Measurements from ENCODE around the gene DIS3L2. TPM values are rescaled to one million over a fixed set of nuclear protein-coding genes. Genes with fewer than 3 reads are reported as not detected.

DIS3L2 gene, protein sequence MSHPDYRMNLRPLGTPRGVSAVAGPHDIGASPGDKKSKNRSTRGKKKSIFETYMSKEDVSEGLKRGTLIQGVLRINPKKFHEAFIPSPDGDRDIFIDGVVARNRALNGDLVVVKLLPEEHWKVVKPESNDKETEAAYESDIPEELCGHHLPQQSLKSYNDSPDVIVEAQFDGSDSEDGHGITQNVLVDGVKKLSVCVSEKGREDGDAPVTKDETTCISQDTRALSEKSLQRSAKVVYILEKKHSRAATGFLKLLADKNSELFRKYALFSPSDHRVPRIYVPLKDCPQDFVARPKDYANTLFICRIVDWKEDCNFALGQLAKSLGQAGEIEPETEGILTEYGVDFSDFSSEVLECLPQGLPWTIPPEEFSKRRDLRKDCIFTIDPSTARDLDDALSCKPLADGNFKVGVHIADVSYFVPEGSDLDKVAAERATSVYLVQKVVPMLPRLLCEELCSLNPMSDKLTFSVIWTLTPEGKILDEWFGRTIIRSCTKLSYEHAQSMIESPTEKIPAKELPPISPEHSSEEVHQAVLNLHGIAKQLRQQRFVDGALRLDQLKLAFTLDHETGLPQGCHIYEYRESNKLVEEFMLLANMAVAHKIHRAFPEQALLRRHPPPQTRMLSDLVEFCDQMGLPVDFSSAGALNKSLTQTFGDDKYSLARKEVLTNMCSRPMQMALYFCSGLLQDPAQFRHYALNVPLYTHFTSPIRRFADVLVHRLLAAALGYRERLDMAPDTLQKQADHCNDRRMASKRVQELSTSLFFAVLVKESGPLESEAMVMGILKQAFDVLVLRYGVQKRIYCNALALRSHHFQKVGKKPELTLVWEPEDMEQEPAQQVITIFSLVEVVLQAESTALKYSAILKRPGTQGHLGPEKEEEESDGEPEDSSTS
- total RNA-seq (2014; rRNA removed; shearing (Covaris generic)) (9.4 and 15.6 TPM in 2 replicates), polyA plus RNA-seq (2016; fragmentation: Nextera tagmentation; extraction: Ambion mirVana) (9.3 and 10.0 TPM in 2 replicates)

DNA sequence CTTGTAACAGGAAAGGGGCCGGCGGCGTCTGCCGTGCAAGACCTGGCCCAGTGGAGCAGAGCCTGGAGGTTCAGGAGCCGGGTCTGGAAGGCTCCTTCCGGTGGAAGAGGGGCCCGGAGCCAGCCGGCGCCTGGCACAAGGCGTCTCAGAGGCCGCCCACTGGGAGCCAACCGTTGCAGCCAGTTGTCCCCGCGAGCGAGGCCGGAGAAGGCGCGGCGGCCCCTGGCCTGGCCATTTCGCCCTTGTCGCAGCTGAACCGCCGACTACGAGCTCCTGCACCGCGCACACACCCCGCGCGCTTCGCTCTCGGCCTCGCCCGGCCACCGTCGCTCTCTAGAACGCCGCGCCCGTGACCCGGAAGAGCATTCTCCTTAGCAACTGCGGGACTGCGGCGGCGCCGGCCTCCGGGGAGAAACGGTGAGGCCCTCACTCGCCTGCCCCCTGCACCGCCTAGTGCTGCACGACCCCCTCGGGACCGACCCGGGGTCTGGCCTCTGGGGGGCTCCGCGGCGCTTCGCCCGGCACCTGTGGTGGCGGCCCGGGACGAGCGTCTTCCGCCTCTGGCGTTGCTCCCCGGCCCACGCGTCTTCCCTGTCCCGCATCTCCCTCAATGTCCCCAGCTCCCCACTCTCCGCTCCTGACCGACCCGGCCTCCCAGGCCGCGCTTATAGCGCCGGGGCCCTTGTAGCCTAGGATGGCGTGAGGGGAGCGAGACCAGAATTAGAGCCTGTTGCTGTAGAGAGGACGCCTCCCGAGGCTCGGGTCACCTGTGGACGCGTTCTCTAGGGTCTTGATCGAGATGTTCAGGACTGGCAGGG, at the start of gene DIS3L2:
DIS3L2 (plus strand) TSS at position 365 of the 818 bp plus-strand sequence. CDS start 53,215 bp downstream, outside the sequence.
- Histone ChIP-seq H3K9me3 (ENCODE audit: low read depth) (no peaks in the 10 kb centered on the region), H3K27me3 (replicated peaks; ENCODE audit: insufficient read depth) (no peaks in the 10 kb centered on the region), H3K27ac (peak within 1 kb of the TSS; percentile 51), H3K36me3 (ENCODE audit: low read depth) (no peaks in the 10 kb centered on the region), H3K4me3 (peak within 1 kb of the TSS; percentile 95), H3F3A (ENCODE audit: insufficient read depth) (no peaks in the 10 kb centered on the region), H4K20me1 (ENCODE audit: insufficient read depth) (no peaks in the 10 kb centered on the region), H2AFZ (peak within 1 kb of the TSS; percentile 97), H3K9me2 (ENCODE audit: insufficient read depth) (no peaks in the 10 kb centered on the region), H3K4me2 (ENCODE audit: unreplicated experiment) (peak within 1 kb of the TSS; percentile 88), H3K4me1 (ENCODE audit: insufficient read depth) (peaks cover 9% of the 10 kb centered on the region), H3K9ac (peak within 1 kb of the TSS; percentile 90), H3K79me2 (ENCODE audit: insufficient read depth) (peaks cover 50% of the 10 kb centered on the region)
- DNase-seq: peak; percentile 94
- whole genome bisulfite sequencing, 2 experiments (ENCODE audit: low coverage in 1 of 2, low lambda C conversion rate in 2 of 2, missing lambda C conversion rate in 2 of 2): 1 to 2% methylated on average over 62 to 77 of the region's 83 CpGs
- in situ Hi-C loops (cut with MboI): no loop called here
- no peak for TF ChIP-seq EZH2phosphoT487 (IDR thresholded peaks at IDR 0.05; ENCODE audit: insufficient read depth, low read depth)
- TF ChIP-seq EZH2 (IDR thresholded peaks at IDR 0.05; ENCODE audit: insufficient read depth, poor library complexity, severe bottlenecking): no peak

DNA sequence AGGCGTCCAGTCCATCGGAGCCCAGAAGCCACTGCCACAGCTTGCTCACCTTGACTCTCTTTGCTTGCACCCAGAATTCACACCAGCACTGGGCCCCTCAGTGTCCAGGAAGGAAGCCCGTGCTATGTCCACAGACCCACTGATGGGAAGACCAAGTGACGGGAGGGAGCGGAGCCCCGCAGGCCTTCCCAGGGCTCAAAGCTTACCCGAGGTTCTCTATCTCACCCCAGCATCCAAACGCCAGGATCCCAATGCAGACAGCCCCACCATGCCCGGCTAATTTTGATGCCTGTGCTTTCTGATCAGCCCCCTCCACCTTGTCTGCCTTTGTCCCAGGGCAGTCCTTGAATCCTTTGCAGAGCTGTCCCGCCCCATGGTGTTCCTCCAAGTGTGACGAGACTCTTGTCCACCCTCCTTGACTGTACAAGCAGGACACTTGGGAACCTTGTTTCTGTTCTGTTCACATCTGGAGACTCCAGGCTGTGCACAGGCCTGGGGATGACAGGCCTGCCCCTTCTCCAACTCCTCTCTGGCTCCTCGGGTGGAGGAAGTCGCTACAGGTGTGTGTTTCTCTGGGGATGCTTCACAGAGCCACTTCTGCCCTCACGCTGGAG, 47.3 kb upstream of the DIS3L2 start:
- Histone ChIP-seq H3K9ac (no peak overlapping the region), H2AFZ (no peak overlapping the region), H3K4me3 (no peak overlapping the region), H3K4me1 (ENCODE audit: insufficient read depth) (no peaks in the 10 kb centered on the region), H3K27ac (no peak overlapping the region), H3K79me2 (ENCODE audit: insufficient read depth) (no peaks in the 10 kb centered on the region), H3K36me3 (ENCODE audit: low read depth) (no peaks in the 10 kb centered on the region), H3K9me3 (ENCODE audit: low read depth) (no peaks in the 10 kb centered on the region), H3F3A (ENCODE audit: insufficient read depth) (no peaks in the 10 kb centered on the region), H3K9me2 (ENCODE audit: insufficient read depth) (no peaks in the 10 kb centered on the region), H3K27me3 (replicated peaks; ENCODE audit: insufficient read depth) (peaks cover 23% of the 10 kb centered on the region), H3K4me2 (ENCODE audit: unreplicated experiment) (no peak overlapping the region), H4K20me1 (ENCODE audit: insufficient read depth) (no peaks in the 10 kb centered on the region)
- 73 to 78% methylated on average over 14 of the region's 14 CpGs for WGBS, 2 experiments (ENCODE audit: low coverage in 1 of 2, low lambda C conversion rate in 2 of 2, missing lambda C conversion rate in 2 of 2)
- TF ChIP-seq EZH2 (IDR thresholded peaks at IDR 0.05; ENCODE audit: insufficient read depth, poor library complexity, severe bottlenecking) (no peak), EZH2phosphoT487 (IDR thresholded peaks at IDR 0.05; ENCODE audit: insufficient read depth, low read depth) (no peak)
- no peak for DNase-seq
- in situ Hi-C loops (cut with MboI): loop anchor here (25.0 kb wide), 1 partner anchor 623 kb away; the partner anchor contains the start of genes CHRND and CHRNG

DNA sequence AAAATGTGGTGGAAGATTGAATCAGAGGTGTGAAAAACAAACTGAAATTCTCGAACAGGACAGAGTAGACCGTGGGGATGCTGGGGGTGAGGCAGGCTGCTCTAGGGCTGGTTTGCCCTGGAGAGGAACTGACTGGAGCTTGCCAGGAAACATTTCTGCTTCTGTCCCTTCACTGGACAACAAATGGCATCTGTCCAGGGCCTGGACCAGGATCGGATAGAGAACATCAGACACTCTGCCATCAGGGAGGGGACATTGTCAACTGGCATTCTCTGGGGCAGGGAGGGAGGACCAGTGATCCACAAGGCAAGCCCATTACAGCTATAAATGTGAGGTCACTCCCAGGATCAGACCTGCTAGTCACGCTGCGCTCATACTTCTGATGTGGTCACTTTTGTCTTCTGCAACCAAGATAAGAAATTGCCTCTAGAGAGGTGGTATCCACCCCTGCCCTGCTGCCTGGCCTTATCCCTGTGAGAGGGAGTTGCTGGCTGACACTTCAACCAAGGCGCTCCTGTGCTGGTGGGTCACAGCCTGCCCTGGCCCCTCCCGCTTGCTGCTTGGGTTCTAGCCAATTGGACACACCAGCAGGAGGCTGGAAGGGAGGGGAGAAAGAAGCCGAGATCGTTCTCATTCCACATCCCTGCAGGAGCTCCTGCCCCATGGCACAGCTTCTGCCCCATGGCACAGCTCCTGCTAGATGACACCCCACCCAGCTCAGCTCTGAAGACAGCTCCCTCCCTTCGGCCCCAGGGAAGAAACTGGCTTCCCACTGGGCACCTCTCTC, 44.0 kb upstream of the DIS3L2 start:
- Histone ChIP-seq H3K27ac (no peak overlapping the region), H3K36me3 (ENCODE audit: low read depth) (no peaks in the 10 kb centered on the region), H3K4me1 (ENCODE audit: insufficient read depth) (no peaks in the 10 kb centered on the region), H3K4me2 (ENCODE audit: unreplicated experiment) (no peak overlapping the region), H3K79me2 (ENCODE audit: insufficient read depth) (no peaks in the 10 kb centered on the region), H3K9me3 (ENCODE audit: low read depth) (no peaks in the 10 kb centered on the region), H3F3A (ENCODE audit: insufficient read depth) (no peaks in the 10 kb centered on the region), H3K9me2 (ENCODE audit: insufficient read depth) (no peaks in the 10 kb centered on the region), H2AFZ (no peak overlapping the region), H3K4me3 (no peak overlapping the region), H3K27me3 (replicated peaks; ENCODE audit: insufficient read depth) (peaks cover 20% of the 10 kb centered on the region), H3K9ac (no peak overlapping the region), H4K20me1 (ENCODE audit: insufficient read depth) (no peaks in the 10 kb centered on the region)
- TF ChIP-seq EZH2phosphoT487 (IDR thresholded peaks at IDR 0.05; ENCODE audit: insufficient read depth, low read depth): no peak
- no peak for TF ChIP-seq EZH2 (IDR thresholded peaks at IDR 0.05; ENCODE audit: insufficient read depth, poor library complexity, severe bottlenecking)
- in situ Hi-C loops (cut with MboI): loop anchor here (5.0 to 25.0 kb wide), 2 partner anchors 410 to 620 kb away; partner anchors contain the start of genes CHRND and CHRNG
- WGBS, 2 experiments (ENCODE audit: low coverage in 1 of 2, low lambda C conversion rate in 2 of 2, missing lambda C conversion rate in 2 of 2): 31% methylated on average over 10 of the region's 10 CpGs
- DNase-seq: peak; percentile 30
